H9 (cell line): ENCODE results near the gene ACAP2. TPM values are rescaled to one million over a fixed set of nuclear protein-coding genes. Genes with fewer than 3 reads are reported as not detected.

Experiments
- DNase-seq: peaks from one replicate; pipeline ENCODE4 v3.0.0-alpha.2; 2017
- H2AFZ ChIP-seq: one replicate; pipeline ENCODE4 v1.6.1; 2013; ENCODE audit warnings: mild to moderate bottlenecking, low read length, control low read depth, moderate library complexity
- H2AK5ac ChIP-seq: 2 replicates; pipeline ENCODE4 v1.6.1; 2013; ENCODE audit warnings: low read length, control low read depth, mixed read lengths; ENCODE audit not compliant: insufficient read length
- H2BK120ac ChIP-seq: one replicate; pipeline ENCODE4 v1.6.1; 2013; ENCODE audit warnings: low read depth, mild to moderate bottlenecking, low read length, control low read depth, inconsistent platforms; ENCODE audit not compliant: poor library complexity, severe bottlenecking
- H2BK12ac ChIP-seq: 2 replicates; pipeline ENCODE4 v1.6.1; 2013; ENCODE audit warnings: low read length, control low read depth, mixed read lengths, low read depth; ENCODE audit not compliant: insufficient read length
- H2BK15ac ChIP-seq: 2 replicates; pipeline ENCODE4 v1.6.1; 2013; ENCODE audit warnings: low read depth, low read length, control low read depth
- H2BK20ac ChIP-seq: one replicate; pipeline ENCODE4 v1.6.1; 2013; ENCODE audit warnings: low read depth, mild to moderate bottlenecking, low read length, control low read depth, inconsistent platforms; ENCODE audit not compliant: poor library complexity, severe bottlenecking
- H2BK5ac ChIP-seq: 2 replicates; pipeline ENCODE4 v1.6.1; 2013; ENCODE audit warnings: low read length, control low read depth, mixed read lengths; ENCODE audit not compliant: insufficient read length
- H3K14ac ChIP-seq: 2 replicates; pipeline ENCODE4 v1.6.1; 2013; ENCODE audit warnings: low read length, control low read depth; ENCODE audit not compliant: insufficient read depth
- H3K18ac ChIP-seq: 2 replicates; pipeline ENCODE4 v1.6.1; 2013; ENCODE audit warnings: low read depth, mild to moderate bottlenecking, mixed read lengths, low read length, control low read depth; ENCODE audit not compliant: insufficient read length
- H3K23ac ChIP-seq: 2 replicates; pipeline ENCODE4 v1.6.1; 2013; ENCODE audit warnings: low read length, control low read depth, mixed read lengths, low read depth; ENCODE audit not compliant: insufficient read length
- H3K23me2 ChIP-seq: 2 replicates; pipeline ENCODE4 v1.6.1; 2013; ENCODE audit warnings: low read depth, mild to moderate bottlenecking, mixed read lengths, low read length, control low read depth; ENCODE audit not compliant: insufficient read length, poor library complexity, severe bottlenecking
- H3K27ac ChIP-seq: 2 replicates; pipeline ENCODE4 v1.5.1; 2013; ENCODE audit warnings: low read length, control low read depth, mixed read lengths, low read depth; ENCODE audit not compliant: insufficient read length
- H3K27me3 ChIP-seq: 2 replicates; pipeline ENCODE4 v1.6.1; 2013; ENCODE audit warnings: low read length, control low read depth, inconsistent platforms; ENCODE audit not compliant: insufficient read depth
- H3K4ac ChIP-seq: 2 replicates; pipeline ENCODE4 v1.6.1; 2013; ENCODE audit warnings: low read depth, mild to moderate bottlenecking, control low read depth, inconsistent platforms, low read length, moderate library complexity
- H3K4me1 ChIP-seq: 2 replicates; pipeline ENCODE4 v1.6.1; 2013; ENCODE audit warnings: low read length, control low read depth, inconsistent platforms; ENCODE audit not compliant: insufficient read depth
- H3K4me2 ChIP-seq: 2 replicates; pipeline ENCODE4 v1.6.1; 2013; ENCODE audit warnings: low read length, control low read depth, mixed read lengths; ENCODE audit not compliant: insufficient read length, insufficient read depth
- H3K56ac ChIP-seq: 2 replicates; pipeline ENCODE4 v1.6.1; 2013; ENCODE audit warnings: low read depth, mild to moderate bottlenecking, mixed read lengths, low read length, control low read depth; ENCODE audit not compliant: insufficient read length
- H3K79me1 ChIP-seq: 2 replicates; pipeline ENCODE4 v1.6.1; 2013; ENCODE audit warnings: low read depth, mild to moderate bottlenecking, moderate library complexity, low read length, control low read depth, inconsistent platforms; ENCODE audit not compliant: insufficient read depth, poor library complexity, severe bottlenecking
- H3K79me2 ChIP-seq: 2 replicates; pipeline ENCODE4 v1.6.1; 2013; ENCODE audit warnings: low read length, control low read depth, inconsistent platforms; ENCODE audit not compliant: insufficient read depth
- H3K9ac ChIP-seq: 2 replicates; pipeline ENCODE4 v1.6.1; 2013; ENCODE audit warnings: low read length, control low read depth, mixed read lengths; ENCODE audit not compliant: insufficient read length; ENCODE audit errors: extremely low read depth
- H3K9me3 ChIP-seq: one replicate; pipeline ENCODE4 v1.6.1; 2013; ENCODE audit warnings: low read depth, low read length, inconsistent platforms; ENCODE audit not compliant: control insufficient read depth
- H3T11ph ChIP-seq: one replicate; pipeline ENCODE4 v1.6.1; 2013; ENCODE audit warnings: mild to moderate bottlenecking, low read length, control low read depth, inconsistent platforms
- H4K20me1 ChIP-seq: one replicate; pipeline ENCODE4 v1.6.1; 2013; ENCODE audit not compliant: control insufficient read depth, insufficient read length, insufficient read depth
- H4K5ac ChIP-seq: 2 replicates; pipeline ENCODE4 v1.6.1; 2013; ENCODE audit warnings: low read depth, mild to moderate bottlenecking, mixed read lengths, low read length, control low read depth; ENCODE audit not compliant: insufficient read length
- H4K8ac ChIP-seq: replicated peaks from 2 replicates; pipeline ENCODE4 v1.6.1; 2013; ENCODE audit warnings: low read length, control low read depth, mixed read lengths, low read depth; ENCODE audit not compliant: insufficient read length
- H4K91ac ChIP-seq: 2 replicates; pipeline ENCODE4 v1.6.1; 2013; ENCODE audit warnings: low read depth, mild to moderate bottlenecking, moderate library complexity, mixed read lengths, low read length, control low read depth; ENCODE audit not compliant: insufficient read length
- H3K27ac Mint-ChIP-seq, 3 experiments: 2 replicates in 2 of 3; 3 replicates in 1 of 3; pipeline ENCODE4 v1.8.0; 2020 to 2021; ENCODE audit warnings: mixed read lengths in 3 of 3, mild to moderate bottlenecking in 1 of 3, moderate library complexity in 1 of 3
- H3K27me3 Mint-ChIP-seq: 2 replicates; pipeline ENCODE4 v1.8.0; 2021; ENCODE audit warnings: low read depth, mild to moderate bottlenecking, moderate library complexity, mixed read lengths
- H3K36me3 Mint-ChIP-seq, 3 experiments: 2 replicates in 2 of 3; 3 replicates in 1 of 3; pipeline ENCODE4 v1.8.0; 2020 to 2021; ENCODE audit warnings: low read depth in 3 of 3, mixed read lengths in 3 of 3; ENCODE audit not compliant: insufficient read depth in 1 of 3
- H3K4me1 Mint-ChIP-seq, 2 experiments: 2 replicates each; pipeline ENCODE4 v1.8.0; 2020; ENCODE audit warnings: mixed read lengths in 2 of 2
- H3K4me3 Mint-ChIP-seq, 2 experiments: 2 replicates in 1 of 2; 3 replicates in 1 of 2; pipeline ENCODE4 v1.8.0; 2020 to 2021; ENCODE audit warnings: mild to moderate bottlenecking in 2 of 2, mixed read lengths in 2 of 2, moderate library complexity in 1 of 2
- H3K9me3 Mint-ChIP-seq, 2 experiments: 2 replicates in 1 of 2; 3 replicates in 1 of 2; pipeline ENCODE4 v1.8.0; 2020; ENCODE audit warnings: mild to moderate bottlenecking in 2 of 2, mixed read lengths in 2 of 2, moderate library complexity in 1 of 2
- CTCF ChIP-seq: fragments of 200-600 bp; sonication (generic); conservative IDR thresholded peaks from 3 replicates; pipeline ENCODE4 v1.8.0; 2021; ENCODE audit warnings: antibody characterized with exemption, mild to moderate bottlenecking
- WGBS: extraction: QIAGEN DNeasy Blood & Tissue Kit; methylation state at CpG from one replicate; pipeline ENCODE4 v1.1.7; 2013; ENCODE audit warnings: missing lambda C conversion rate, low lambda C conversion rate, mixed read lengths; ENCODE audit not compliant: insufficient read length; ENCODE audit errors: extremely low coverage; 5-methylcytosine and 5-hydroxymethylcytosine counted together
- total RNA-seq: library from RNA; stranded (reverse); gene quantifications from 2 replicates; pipeline ENCODE4 v1.2.1, GENCODE V29; 2021

ACAP2 gene
- total RNA-seq, 1 experiment from 2014 or later, result 30.8 TPM

DNA sequence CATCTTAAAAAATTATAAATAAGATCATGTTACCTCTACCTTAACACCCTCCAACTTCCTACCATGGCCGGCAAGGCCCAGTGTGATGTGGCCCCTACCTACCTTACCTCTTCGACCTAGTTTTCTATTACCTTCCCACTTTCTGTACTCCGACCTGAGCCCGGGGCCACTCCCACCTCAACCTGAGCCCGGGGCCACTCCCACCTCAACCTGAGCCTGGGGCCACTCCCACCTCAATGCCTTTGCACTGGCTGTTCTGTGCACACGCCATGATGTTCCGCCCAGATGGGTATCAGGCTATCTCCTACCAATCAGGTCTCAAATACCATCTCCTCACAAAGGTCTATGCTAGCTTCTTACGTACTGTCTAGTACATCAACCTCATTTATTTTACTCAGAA, 105.1 kb downstream of the ACAP2 start:
- H3K36me3 Mint-ChIP-seq, result peaks cover 5 to 6% (median 6%) of the 10 kb centered on the region in 3 experiments; a peak in 5 of 7 replicates
- H3K27me3 Mint-ChIP-seq, result no peaks in the 10 kb centered on the region
- Histone ChIP-seq H2AK5ac (no peak overlapping the region), H3K9ac (no peak overlapping the region), H4K8ac (no peak overlapping the region), H3K4ac (no peak overlapping the region), H3K27ac (no peak overlapping the region), H2BK15ac (no peak overlapping the region), H3K79me1 (no peaks in the 10 kb centered on the region), H3K9me3 (no peaks in the 10 kb centered on the region), H4K91ac (no peak overlapping the region), H4K20me1 (no peaks in the 10 kb centered on the region), H3K23me2 (no peaks in the 10 kb centered on the region), H3K14ac (no peak overlapping the region), H3K27me3 (no peaks in the 10 kb centered on the region), H2BK120ac (no peak overlapping the region), H3T11ph (no peak overlapping the region), H3K23ac (no peak overlapping the region), H3K18ac (no peak overlapping the region), H2BK5ac (no peak overlapping the region), H3K4me1 (no peaks in the 10 kb centered on the region), H3K56ac (no peak overlapping the region), H2AFZ (no peak overlapping the region), H2BK20ac (no peak overlapping the region), H3K4me2 (no peak overlapping the region), H3K79me2 (no peaks in the 10 kb centered on the region), H4K5ac (no peak overlapping the region), H2BK12ac (no peak overlapping the region)
- H3K9me3 Mint-ChIP-seq, result no peaks in the 10 kb centered on the region
- peaks cover 0 to 5% of the 10 kb centered on the region in 2 experiments; a peak in 2 of 4 replicates for H3K4me1 Mint-ChIP-seq
- H3K27ac Mint-ChIP-seq, result no peak overlapping the region
- WGBS, result no CpG with 5 or more reads among the region's 8 CpGs
- no peak overlapping the region for H3K4me3 Mint-ChIP-seq
- TF ChIP-seq CTCF, result no peak
- DNase-seq, result peak; percentile 56
